ENCODE results near the gene UGCG.
"Not testable (repeated sequence)": the region's sequence is repeated elsewhere in the genome, so short reads cannot be mapped to it uniquely, and the experiment has no call there.

The UGCG gene

GRCh38 chr9:111952559-111952958 is 55.9 kb downstream of the UGCG start:
- no peak for DNase-seq (ENCODE audit: low read depth, low spot score)

- no peak for DNase-seq (ENCODE audit: low read depth, low spot score)
Measured at GRCh38 chr9:111953444-111953843, 56.8 kb downstream of the UGCG start.

GRCh38 chr9:111955048-111955447 is 58.4 kb downstream of the UGCG start:
- no peak for DNase-seq (ENCODE audit: low read depth, low spot score)

GRCh38 chr9:111957856-111958631 is 61.4 kb downstream of the UGCG start:
- no peak for DNase-seq (ENCODE audit: low read depth, low spot score)

- DNase-seq (ENCODE audit: low read depth, low spot score), result no peak
Measured at GRCh38 chr9:111959468-111960359, 63.1 kb downstream of the UGCG start.

GRCh38 chr9:111960485-111960884 is 63.9 kb downstream of the UGCG start:
- not testable (repeated sequence) for DNase-seq (ENCODE audit: low read depth, low spot score)

GRCh38 chr9:111961009-111961408 is 64.4 kb downstream of the UGCG start:
- DNase-seq (ENCODE audit: low read depth, low spot score), result no peak

- no peak for DNase-seq (ENCODE audit: low read depth, low spot score)
Measured at GRCh38 chr9:111961575-111961974, 65.0 kb downstream of the UGCG start.

- no peak for DNase-seq (ENCODE audit: low read depth, low spot score)
Measured at GRCh38 chr9:111962021-111962420, 65.4 kb downstream of the UGCG start.

- DNase-seq (ENCODE audit: low read depth, low spot score), result no peak
Measured at GRCh38 chr9:111963995-111964394, 67.4 kb downstream of the UGCG start.

- DNase-seq (ENCODE audit: low read depth, low spot score), result no peak
Measured at GRCh38 chr9:111965566-111966019, 69.0 kb downstream of the UGCG start.

- DNase-seq (ENCODE audit: low read depth, low spot score), result no peak
Measured at GRCh38 chr9:111966124-111966723, 69.6 kb downstream of the UGCG start.

- no peak for DNase-seq (ENCODE audit: low read depth, low spot score)
Measured at GRCh38 chr9:111966861-111967291, 70.3 kb downstream of the UGCG start.

GRCh38 chr9:111967621-111968020 is 71.0 kb downstream of the UGCG start:
- DNase-seq (ENCODE audit: low read depth, low spot score), result no peak

- DNase-seq (ENCODE audit: low read depth, low spot score), result no peak
Measured at GRCh38 chr9:111969061-111969460, 72.4 kb downstream of the UGCG start.

- no peak for DNase-seq (ENCODE audit: low read depth, low spot score)
Measured at GRCh38 chr9:111969622-111970021, 73.0 kb downstream of the UGCG start.

- DNase-seq (ENCODE audit: low read depth, low spot score), result no peak
Measured at GRCh38 chr9:111970827-111971226, 74.2 kb downstream of the UGCG start.

GRCh38 chr9:111974092-111974681 is 77.6 kb downstream of the UGCG start:
- DNase-seq (ENCODE audit: low read depth, low spot score), result no peak

GRCh38 chr9:111975709-111976108 is 79.1 kb downstream of the UGCG start:
- no peak for DNase-seq (ENCODE audit: low read depth, low spot score)

GRCh38 chr9:111978616-111979015 is 82.0 kb downstream of the UGCG start:
- no peak for DNase-seq (ENCODE audit: low read depth, low spot score)

GRCh38 chr9:111979561-111979960 is 82.9 kb downstream of the UGCG start:
- DNase-seq (ENCODE audit: low read depth, low spot score), result no peak

GRCh38 chr9:111980398-111980797 is 83.8 kb downstream of the UGCG start:
- DNase-seq (ENCODE audit: low read depth, low spot score), result no peak

All from activated CD4-positive, CD25-positive, alpha-beta regulatory T cell treated with anti-CD3 and anti-CD28 coated beads, Interleukin-2, amount 50 U/mL, for 16 hours (primary cell).